Measurements from ENCODE around the gene GH1.

DNA sequence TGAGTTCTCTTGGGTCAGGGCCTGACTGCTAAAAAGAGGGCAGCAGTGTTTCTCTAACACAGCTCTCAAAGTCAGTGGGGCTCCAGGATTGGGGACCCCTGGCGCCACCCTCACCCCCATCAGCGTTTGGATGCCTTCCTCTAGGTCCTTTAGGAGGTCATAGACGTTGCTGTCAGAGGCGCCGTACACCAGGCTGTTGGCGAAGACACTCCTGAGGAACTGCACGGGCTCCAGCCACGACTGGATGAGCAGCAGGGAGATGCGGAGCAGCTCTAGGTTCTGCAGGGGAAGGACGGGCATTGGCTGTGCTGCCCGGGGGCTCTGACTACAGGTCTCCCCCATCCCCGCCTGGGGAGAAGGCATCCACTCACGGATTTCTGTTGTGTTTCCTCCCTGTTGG is 993 bp downstream of the GH1 start:
- TF ChIP-seq, protein P1, sequence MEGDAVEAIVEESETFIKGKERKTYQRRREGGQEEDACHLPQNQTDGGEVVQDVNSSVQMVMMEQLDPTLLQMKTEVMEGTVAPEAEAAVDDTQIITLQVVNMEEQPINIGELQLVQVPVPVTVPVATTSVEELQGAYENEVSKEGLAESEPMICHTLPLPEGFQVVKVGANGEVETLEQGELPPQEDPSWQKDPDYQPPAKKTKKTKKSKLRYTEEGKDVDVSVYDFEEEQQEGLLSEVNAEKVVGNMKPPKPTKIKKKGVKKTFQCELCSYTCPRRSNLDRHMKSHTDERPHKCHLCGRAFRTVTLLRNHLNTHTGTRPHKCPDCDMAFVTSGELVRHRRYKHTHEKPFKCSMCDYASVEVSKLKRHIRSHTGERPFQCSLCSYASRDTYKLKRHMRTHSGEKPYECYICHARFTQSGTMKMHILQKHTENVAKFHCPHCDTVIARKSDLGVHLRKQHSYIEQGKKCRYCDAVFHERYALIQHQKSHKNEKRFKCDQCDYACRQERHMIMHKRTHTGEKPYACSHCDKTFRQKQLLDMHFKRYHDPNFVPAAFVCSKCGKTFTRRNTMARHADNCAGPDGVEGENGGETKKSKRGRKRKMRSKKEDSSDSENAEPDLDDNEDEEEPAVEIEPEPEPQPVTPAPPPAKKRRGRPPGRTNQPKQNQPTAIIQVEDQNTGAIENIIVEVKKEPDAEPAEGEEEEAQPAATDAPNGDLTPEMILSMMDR (IDR thresholded peaks at IDR 0.05; ENCODE audit: poor library complexity), result no peak
- TF ChIP-seq EZH2phosphoT487 (IDR thresholded peaks at IDR 0.05; ENCODE audit: low read depth, severe bottlenecking, unreplicated experiment), result no peak
